ENCODE results near the gene LRRC18.

Gene LRRC18

GRCh38 chr10:48907730-48908129 is 31.9 kb downstream of the LRRC18 start:
- DNase-seq (ENCODE audit: low read depth) = no peak

GRCh38 chr10:48906841-48907240 is 32.8 kb downstream of the LRRC18 start:
- DNase-seq (ENCODE audit: low read depth) = no peak

- DNase-seq (ENCODE audit: low read depth) = no peak
Measured at GRCh38 chr10:48905311-48905710, 34.3 kb downstream of the LRRC18 start.

- no peak for DNase-seq (ENCODE audit: low read depth)
Measured at GRCh38 chr10:48904861-48905260, 34.8 kb downstream of the LRRC18 start.

- no peak for DNase-seq (ENCODE audit: low read depth)
Measured at GRCh38 chr10:48903151-48903550, 36.5 kb downstream of the LRRC18 start.

- DNase-seq (ENCODE audit: low read depth) = no peak
Measured at GRCh38 chr10:48902096-48902495, 37.5 kb downstream of the LRRC18 start.

- DNase-seq (ENCODE audit: low read depth) = no peak
Measured at GRCh38 chr10:48901319-48901718, 38.3 kb downstream of the LRRC18 start.

- DNase-seq (ENCODE audit: low read depth) = no peak
Measured at GRCh38 chr10:48900371-48900801, 39.3 kb downstream of the LRRC18 start.

- no peak for DNase-seq (ENCODE audit: low read depth)
Measured at GRCh38 chr10:48899781-48900180, 39.9 kb downstream of the LRRC18 start.

GRCh38 chr10:48898426-48898825 is 41.2 kb downstream of the LRRC18 start:
- DNase-seq (ENCODE audit: low read depth) = no peak

- no peak for DNase-seq (ENCODE audit: low read depth)
Measured at GRCh38 chr10:48897441-48897790, 42.2 kb downstream of the LRRC18 start.

GRCh38 chr10:48896756-48897440 is 42.7 kb downstream of the LRRC18 start:
- DNase-seq (ENCODE audit: low read depth) = no peak

- no peak for DNase-seq (ENCODE audit: low read depth)
Measured at GRCh38 chr10:48895803-48896195, 43.8 kb downstream of the LRRC18 start.

- DNase-seq (ENCODE audit: low read depth) = no peak
Measured at GRCh38 chr10:48894911-48895802, 44.5 kb downstream of the LRRC18 start.

GRCh38 chr10:48890888-48891850 is 48.5 kb downstream of the LRRC18 start:
- no peak for DNase-seq (ENCODE audit: low read depth)

GRCh38 chr10:48887982-48888381 is 51.7 kb downstream of the LRRC18 start:
- DNase-seq (ENCODE audit: low read depth) = no peak

GRCh38 chr10:48885376-48885775 is 54.3 kb downstream of the LRRC18 start:
- DNase-seq (ENCODE audit: low read depth) = no peak

GRCh38 chr10:48884179-48885045 is 55.2 kb downstream of the LRRC18 start:
- no peak for DNase-seq (ENCODE audit: low read depth)

GRCh38 chr10:48883701-48884100 is 55.9 kb downstream of the LRRC18 start:
- DNase-seq (ENCODE audit: low read depth) = no peak

GRCh38 chr10:48882881-48883280 is 56.8 kb downstream of the LRRC18 start:
- no peak for DNase-seq (ENCODE audit: low read depth)

GRCh38 chr10:48881937-48882336 is 57.7 kb downstream of the LRRC18 start:
- DNase-seq (ENCODE audit: low read depth) = no peak
